GM18951 (cell line): ENCODE data around the gene ZNF286A.
"Not testable (repeated sequence)": the region's sequence is repeated elsewhere in the genome, so short reads cannot be mapped to it uniquely, and the experiment has no call there.

ENCODE experiments used
- POLR2A ChIP-seq: IDR thresholded peaks from 4 replicates; pipeline ENCODE4 v1.6.1; 2011; ENCODE audit warnings: mild to moderate bottlenecking; ENCODE audit not compliant: insufficient read length, insufficient read depth; ENCODE audit errors: extremely low read depth
- in situ Hi-C: fragments of 300-500 bp; cut with MboI; formaldehyde crosslinking; loops from one replicate; pipeline ENCODE4 v1.12.0; 2022; ENCODE audit warnings: low sequenced_read_pairs, mixed read lengths, inconsistent platforms; ENCODE audit not compliant: unreplicated experiment

Gene ZNF286A

DNA sequence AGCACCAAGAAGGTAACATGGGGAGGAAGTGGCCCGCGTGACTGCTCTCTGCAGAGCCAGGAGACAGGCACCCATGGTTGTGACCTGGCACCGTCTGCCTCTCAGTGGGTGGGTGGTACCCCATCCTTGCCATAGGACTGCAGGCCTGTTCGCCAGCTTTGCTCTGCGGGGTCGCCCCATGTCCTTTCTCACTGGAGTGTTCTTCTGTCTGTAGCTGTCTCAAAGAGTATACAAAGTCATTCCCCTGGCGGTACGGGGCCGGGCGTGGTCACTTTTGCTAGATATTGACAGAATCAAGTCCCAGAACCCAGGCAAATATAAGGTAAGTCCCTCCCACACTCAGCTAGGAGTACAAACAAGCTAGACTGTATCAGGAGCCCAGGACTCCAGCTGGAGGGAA, 38.5 kb downstream of the ZNF286A start:
- in situ Hi-C loops, result no loop called here
- TF ChIP-seq POLR2A, result no peak

DNA sequence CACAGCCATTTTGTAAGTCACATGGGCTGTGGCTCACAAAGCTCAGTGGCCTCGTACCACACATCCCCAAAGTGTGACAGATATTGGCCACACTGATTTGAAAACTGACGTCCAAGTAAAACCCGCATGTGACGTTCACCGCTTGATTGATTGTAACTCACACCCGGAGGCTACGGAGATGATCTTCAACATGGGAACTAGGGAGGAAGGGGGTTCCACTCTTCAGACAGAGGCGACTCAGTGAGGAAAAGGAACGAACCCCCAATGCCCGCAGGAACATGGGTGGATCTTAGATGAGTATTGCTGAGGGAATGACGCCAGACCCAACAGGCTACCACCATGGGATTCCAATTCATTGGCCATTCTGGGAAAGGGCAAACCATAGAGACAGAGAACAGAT, 39.7 kb downstream of the ZNF286A start:
- in situ Hi-C loops, result not testable (repeated sequence)

DNA sequence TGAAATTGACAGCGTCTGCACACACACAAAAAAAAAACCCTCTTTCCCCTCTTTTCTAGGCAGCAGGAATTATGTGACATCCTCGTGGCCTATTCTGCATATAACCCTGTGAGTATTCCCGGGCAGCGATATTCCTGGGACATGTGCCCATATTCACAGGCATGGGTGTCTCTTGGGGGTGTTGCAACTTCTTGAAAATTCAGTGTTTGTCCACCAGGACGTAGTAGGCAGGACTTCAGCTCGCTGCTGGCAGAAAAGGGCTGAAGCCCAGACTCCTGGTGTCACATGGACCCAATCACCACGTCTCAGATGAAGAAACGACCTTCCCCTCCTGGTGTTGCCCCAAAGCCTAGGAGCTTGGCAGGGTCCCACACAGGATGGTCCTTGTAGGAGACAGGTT, 40.5 kb downstream of the ZNF286A start:
- in situ Hi-C loops, result not testable (repeated sequence)

DNA sequence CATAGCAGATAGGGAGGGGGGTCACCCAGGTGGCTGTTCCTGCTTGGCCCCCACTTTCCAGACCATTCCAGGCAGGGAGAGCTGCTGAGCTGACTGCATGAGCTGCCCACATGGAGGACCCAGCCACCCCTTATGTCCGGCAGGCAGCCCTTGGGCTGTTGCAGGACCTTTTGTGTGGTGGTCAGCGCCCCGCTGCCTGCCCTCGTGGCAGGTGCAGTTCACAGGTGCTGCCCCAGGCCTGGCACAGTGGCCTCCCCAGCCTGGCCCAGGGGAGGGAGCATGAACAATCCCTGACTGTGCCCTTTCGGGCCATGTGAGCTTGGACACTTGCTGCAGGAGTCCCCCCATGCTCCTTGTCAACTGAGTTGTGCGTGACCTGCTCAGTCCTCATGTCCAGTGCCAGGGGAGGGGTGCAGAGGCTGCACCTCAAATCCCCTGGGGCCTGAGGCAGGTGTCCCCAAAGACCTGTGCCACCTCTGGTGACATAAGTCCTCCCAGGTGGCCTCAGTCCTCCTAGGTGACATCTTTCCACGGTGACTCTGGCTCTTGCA, 41.1 kb downstream of the ZNF286A start:
- no peak for TF ChIP-seq POLR2A
- in situ Hi-C loops, result no loop called here

DNA sequence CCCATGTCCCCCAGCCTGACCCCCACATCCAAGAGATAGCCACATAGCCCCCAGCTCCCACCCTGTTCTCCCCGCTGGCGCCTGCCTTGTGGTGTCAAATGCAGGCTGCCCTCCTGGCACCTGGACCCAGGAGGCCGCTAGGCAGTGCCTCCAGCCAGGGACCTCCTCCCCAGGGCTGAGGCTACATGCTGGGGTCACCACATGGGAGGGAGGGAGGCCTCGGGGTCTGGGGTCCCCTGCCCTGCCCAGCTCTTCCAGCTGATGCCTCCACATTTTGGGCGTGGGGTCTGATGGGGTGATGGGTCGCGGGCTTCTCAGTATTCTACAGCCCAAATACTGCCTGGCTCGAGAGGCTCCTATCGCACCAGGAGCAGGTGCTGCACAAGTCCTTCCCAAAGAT, 42.1 kb downstream of the ZNF286A start:
- in situ Hi-C loops, result no loop called here
- TF ChIP-seq POLR2A, result no peak

DNA sequence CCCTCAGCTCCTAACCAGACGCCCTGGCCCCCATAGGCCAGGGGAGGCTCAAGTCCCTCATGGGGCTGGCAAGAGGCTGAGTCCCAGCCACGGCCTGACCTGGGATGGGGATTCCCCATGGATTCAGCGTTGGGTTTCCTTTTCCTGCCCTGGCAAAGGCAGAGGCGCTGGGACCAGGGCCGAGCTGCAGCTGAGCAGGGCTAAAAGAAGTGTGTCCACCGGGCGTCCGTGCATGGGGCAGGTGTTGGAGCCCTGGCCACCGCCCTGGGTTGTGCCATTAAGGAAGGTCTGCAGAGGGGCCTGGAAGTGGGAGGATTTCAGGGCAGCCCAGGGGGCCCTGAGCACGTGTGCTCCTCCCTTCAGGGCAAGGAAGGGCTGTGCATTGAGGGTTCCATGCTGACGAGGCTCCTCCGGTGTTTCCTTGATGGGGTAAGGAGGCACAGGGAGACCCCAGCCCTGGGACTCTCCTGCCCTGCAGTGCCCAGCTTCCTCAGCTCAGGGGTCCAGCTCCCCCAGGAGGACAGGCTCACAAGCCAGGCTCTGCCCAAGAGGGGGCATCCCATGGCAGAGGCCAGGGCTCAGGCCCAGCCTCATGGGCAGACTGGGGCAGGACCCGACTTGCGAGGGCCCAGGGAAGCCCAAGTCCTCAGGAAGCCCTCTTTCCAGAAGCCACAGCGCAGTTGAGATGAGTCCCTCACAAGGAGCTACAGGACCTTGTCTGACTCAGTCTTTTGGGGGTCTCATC, 42.7 kb downstream of the ZNF286A start:
- TF ChIP-seq POLR2A, result no peak
- in situ Hi-C loops, result no loop called here

DNA sequence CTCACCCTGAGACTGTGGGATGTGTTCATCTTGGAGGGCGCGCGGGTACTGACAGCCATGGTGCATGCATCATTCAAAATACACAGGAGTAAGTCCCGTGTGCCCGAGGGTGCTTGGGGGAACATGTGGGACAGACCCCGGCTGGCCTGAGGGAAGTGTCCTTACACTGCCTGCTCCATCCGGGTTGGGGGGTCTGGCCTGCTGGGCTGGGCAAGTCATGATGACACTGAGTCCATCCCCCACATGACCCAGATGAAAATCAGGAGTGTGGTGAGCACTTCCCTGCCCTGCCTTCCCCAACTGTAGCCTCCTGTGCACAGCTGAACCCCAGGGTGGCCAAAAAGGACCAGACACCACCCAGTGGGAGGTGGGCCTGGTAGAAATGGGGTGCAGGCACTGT, 43.4 kb downstream of the ZNF286A start:
- TF ChIP-seq POLR2A, result no peak
- in situ Hi-C loops, result no loop called here

DNA sequence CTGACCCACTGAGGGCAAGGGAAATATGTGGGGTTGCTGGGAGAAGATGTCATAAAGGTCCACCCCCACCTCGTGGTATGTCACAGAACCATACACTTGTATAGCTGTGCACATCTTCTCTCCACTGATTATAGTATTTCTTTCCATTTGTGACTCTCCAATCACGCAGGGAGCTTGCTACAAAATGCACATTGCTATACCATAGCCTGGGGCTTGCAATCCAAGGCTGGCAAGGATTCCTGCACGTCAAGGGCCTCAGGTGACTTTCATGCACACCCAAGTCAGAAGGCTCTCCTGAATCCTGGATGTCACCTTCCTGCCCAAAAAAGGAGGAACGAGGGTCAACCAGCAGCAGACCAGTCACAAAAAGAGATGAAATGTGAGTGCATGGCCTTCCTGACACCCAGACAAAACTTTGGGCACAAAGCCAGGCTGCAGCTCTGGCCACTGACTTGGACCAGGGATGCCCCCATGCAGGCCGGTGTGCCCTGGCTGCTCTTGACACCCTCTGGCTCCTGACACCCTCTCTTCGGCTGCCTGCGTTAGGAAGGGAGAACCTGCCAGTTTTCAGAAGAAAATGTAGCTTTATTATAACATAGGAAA, 44.6 kb downstream of the ZNF286A start:
- no peak for TF ChIP-seq POLR2A
- in situ Hi-C loops, result no loop called here

DNA sequence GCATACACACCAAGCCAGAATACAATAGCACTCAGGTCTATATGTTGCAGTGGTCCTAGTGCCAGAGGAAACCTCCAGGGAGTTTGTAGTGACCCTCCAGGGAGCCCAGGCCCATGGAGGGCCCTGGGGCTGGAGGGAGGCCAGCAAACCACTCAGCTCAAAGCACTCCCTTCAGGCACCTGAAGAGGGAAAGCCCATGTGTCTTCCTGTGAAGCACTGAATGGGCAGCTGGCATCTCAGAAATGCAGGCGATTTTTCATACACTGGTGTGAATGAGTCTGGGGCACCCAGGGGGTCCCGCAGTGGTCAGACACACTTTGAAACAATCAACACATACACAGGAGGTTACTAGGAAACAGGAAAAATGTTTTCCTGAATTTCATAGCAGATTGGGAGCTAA, 45.3 kb downstream of the ZNF286A start:
- no peak for TF ChIP-seq POLR2A
- in situ Hi-C loops, result no loop called here

DNA sequence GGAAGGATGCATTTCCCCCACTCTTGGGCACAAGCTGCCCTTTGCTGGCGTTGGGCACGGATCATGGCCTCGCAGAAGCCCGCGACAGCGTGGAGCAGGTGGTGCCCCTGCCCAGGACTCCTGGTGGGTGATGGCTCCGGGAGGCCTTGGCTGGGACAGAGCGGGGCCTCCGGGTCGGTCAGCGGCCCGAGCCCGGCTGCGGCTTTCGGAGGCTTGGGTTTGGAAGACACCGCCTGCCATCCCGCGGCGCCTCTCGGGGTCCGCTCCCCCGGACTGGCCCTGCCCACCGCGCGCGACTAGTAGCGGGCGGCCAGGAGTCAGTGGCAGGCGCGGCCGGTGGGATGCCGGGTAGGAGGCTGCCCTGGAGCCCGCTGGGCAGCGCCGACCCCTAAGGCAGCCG, 49.9 kb downstream of the ZNF286A start:
- in situ Hi-C loops, result not testable (repeated sequence)

DNA sequence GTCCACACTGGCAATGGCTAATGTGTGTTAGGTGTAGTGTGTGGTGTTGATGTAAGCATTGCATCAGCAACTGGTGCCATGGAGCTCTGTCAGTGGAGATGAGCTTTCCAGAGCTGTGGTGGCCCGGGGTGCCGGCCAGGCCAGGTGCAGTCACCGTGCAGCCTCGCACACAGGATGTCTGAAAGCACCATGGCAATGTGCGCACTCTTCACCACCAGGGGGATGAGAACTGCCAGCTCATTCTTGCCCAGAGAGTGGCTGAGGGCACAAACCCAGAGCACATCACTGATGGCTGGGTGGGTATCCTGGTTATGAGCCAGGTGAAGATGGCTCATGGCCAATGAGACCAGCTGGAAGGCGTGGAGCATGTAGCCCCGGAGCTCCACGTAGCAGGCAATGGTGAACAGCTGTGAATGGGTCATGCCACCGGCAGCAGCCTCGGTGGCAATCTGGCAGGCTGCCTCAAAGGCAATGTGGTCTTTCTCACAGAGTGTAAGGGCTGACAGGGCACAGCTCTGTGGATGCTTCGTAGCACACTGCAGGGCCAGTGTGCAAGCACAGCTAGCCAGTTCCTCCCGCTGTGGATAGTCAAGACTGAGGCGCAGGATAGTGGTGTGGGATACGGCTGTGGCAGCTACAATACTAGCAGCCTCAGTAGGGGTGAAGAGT, 69.4 kb downstream of the ZNF286A start:
- in situ Hi-C loops, result not testable (repeated sequence)
